ENCODE measurements around the gene SAMD15.
A peak's percentile ranks its signal among the peaks of the same experiment; 100 is the strongest.
"Not testable (repeated sequence)": the region's sequence is repeated elsewhere in the genome, so short reads cannot be mapped to it uniquely, and the experiment has no call there.

SAMD15 gene

GRCh38 chr14:77406718-77407117 is 29.5 kb downstream of the SAMD15 start:
- H3K4me3 Mint-ChIP-seq: no peak overlapping the region
- peaks cover 3% of the 10 kb centered on the region for H3K36me3 Mint-ChIP-seq
- H3K4me1 Mint-ChIP-seq: no peaks in the 10 kb centered on the region
- H3K27me3 Mint-ChIP-seq: no peaks in the 10 kb centered on the region
- DNase-seq (ENCODE audit: low spot score in 2 of 2): no peak
- no peak overlapping the region for H3K27ac Mint-ChIP-seq
- ATAC-seq (ENCODE audit: low read depth): no peak
- no peaks in the 10 kb centered on the region for H3K9me3 Mint-ChIP-seq

- Mint-ChIP-seq H3K36me3 (peaks cover 3% of the 10 kb centered on the region), H3K27me3 (no peaks in the 10 kb centered on the region), H3K27ac (no peak overlapping the region), H3K9me3 (no peaks in the 10 kb centered on the region), H3K4me3 (no peak overlapping the region), H3K4me1 (no peaks in the 10 kb centered on the region)
- ATAC-seq (ENCODE audit: low read depth) (no peak), DNase-seq (ENCODE audit: low spot score in 2 of 2) (no peak)
Observed at GRCh38 chr14:77407158-77407557, 30.0 kb downstream of the SAMD15 start.

GRCh38 chr14:77409131-77409533 is 32.0 kb downstream of the SAMD15 start:
- ATAC-seq (ENCODE audit: low read depth) (peak; percentile 39), DNase-seq (ENCODE audit: low spot score in 2 of 2) (no peak)
- Mint-ChIP-seq H3K4me1 (no peaks in the 10 kb centered on the region), H3K4me3 (no peak overlapping the region), H3K36me3 (peaks cover 1% of the 10 kb centered on the region), H3K9me3 (no peaks in the 10 kb centered on the region), H3K27ac (peak overlapping the region; percentile 62), H3K27me3 (no peaks in the 10 kb centered on the region)

- not testable (repeated sequence) for H3K4me3 Mint-ChIP-seq; H3K27ac Mint-ChIP-seq; DNase-seq (ENCODE audit: low spot score in 2 of 2); ATAC-seq (ENCODE audit: low read depth); H3K27me3 Mint-ChIP-seq; H3K36me3 Mint-ChIP-seq; H3K4me1 Mint-ChIP-seq
- H3K9me3 Mint-ChIP-seq: peaks cover 15% of the 10 kb centered on the region
Observed at GRCh38 chr14:77415403-77416030, 38.3 kb downstream of the SAMD15 start.

- peaks cover 15% of the 10 kb centered on the region for H3K9me3 Mint-ChIP-seq
- not testable (repeated sequence) for H3K4me3 Mint-ChIP-seq; H3K36me3 Mint-ChIP-seq; H3K27me3 Mint-ChIP-seq; H3K4me1 Mint-ChIP-seq; H3K27ac Mint-ChIP-seq; DNase-seq (ENCODE audit: low spot score in 2 of 2); ATAC-seq (ENCODE audit: low read depth)
Observed at GRCh38 chr14:77416098-77416497, 38.9 kb downstream of the SAMD15 start.

- H3K36me3 Mint-ChIP-seq: peaks cover 14% of the 10 kb centered on the region
- H3K27me3 Mint-ChIP-seq: no peaks in the 10 kb centered on the region
- DNase-seq (ENCODE audit: low spot score in 2 of 2) (no peak), ATAC-seq (ENCODE audit: low read depth) (no peak)
- H3K4me3 Mint-ChIP-seq: no peak overlapping the region
- H3K9me3 Mint-ChIP-seq: peaks cover 17% of the 10 kb centered on the region
- H3K27ac Mint-ChIP-seq: no peak overlapping the region
- no peaks in the 10 kb centered on the region for H3K4me1 Mint-ChIP-seq
Observed at GRCh38 chr14:77416836-77417235, 39.7 kb downstream of the SAMD15 start.

GRCh38 chr14:77421201-77421600 is 44.0 kb downstream of the SAMD15 start:
- Mint-ChIP-seq H3K9me3 (peaks cover 17% of the 10 kb centered on the region), H3K4me3 (no peak overlapping the region), H3K4me1 (no peaks in the 10 kb centered on the region), H3K27me3 (no peaks in the 10 kb centered on the region), H3K27ac (no peak overlapping the region), H3K36me3 (peaks cover 46% of the 10 kb centered on the region)
- DNase-seq (ENCODE audit: low spot score in 2 of 2) (no peak), ATAC-seq (ENCODE audit: low read depth) (no peak)

- Mint-ChIP-seq H3K27ac (no peak within 1 kb of the TSS), H3K4me3 (no peak within 1 kb of the TSS), H3K4me1 (no peaks in the 10 kb centered on the region), H3K36me3 (peaks cover 62% of the 10 kb centered on the region), H3K9me3 (peaks cover 8% of the 10 kb centered on the region), H3K27me3 (no peaks in the 10 kb centered on the region)
- DNase-seq (ENCODE audit: low spot score in 2 of 2) (no peak), ATAC-seq (ENCODE audit: low read depth) (no peak)
Observed at GRCh38 chr14:77423423-77423822, 46.2 kb downstream of the SAMD15 start, which contains the start of gene NOXRED1. NOXRED1 (minus strand) TSS chr14:77423523; CDS start chr14:77422889, 634 bp downstream.

GRCh38 chr14:77424862-77425261 is 47.7 kb downstream of the SAMD15 start:
- DNase-seq (ENCODE audit: low spot score in 2 of 2) (no peak), ATAC-seq (ENCODE audit: low read depth) (no peak)
- Mint-ChIP-seq H3K9me3 (peaks cover 5% of the 10 kb centered on the region), H3K4me1 (no peaks in the 10 kb centered on the region), H3K27ac (no peak overlapping the region), H3K36me3 (peaks cover 73% of the 10 kb centered on the region), H3K4me3 (no peak overlapping the region), H3K27me3 (no peaks in the 10 kb centered on the region)

- ATAC-seq (ENCODE audit: low read depth) (no peak), DNase-seq (ENCODE audit: low spot score in 2 of 2) (no peak)
- H3K36me3 Mint-ChIP-seq: peaks cover 76% of the 10 kb centered on the region
- no peaks in the 10 kb centered on the region for H3K27me3 Mint-ChIP-seq
- no peak overlapping the region for H3K4me3 Mint-ChIP-seq
- no peak overlapping the region for H3K27ac Mint-ChIP-seq
- peaks cover 2% of the 10 kb centered on the region for H3K9me3 Mint-ChIP-seq
- no peaks in the 10 kb centered on the region for H3K4me1 Mint-ChIP-seq
Observed at GRCh38 chr14:77426396-77426795, 49.2 kb downstream of the SAMD15 start.

GRCh38 chr14:77436042-77436441 is 58.9 kb downstream of the SAMD15 start:
- Mint-ChIP-seq H3K9me3 (no peaks in the 10 kb centered on the region), H3K36me3 (peaks cover 39% of the 10 kb centered on the region), H3K4me1 (no peaks in the 10 kb centered on the region), H3K27ac (no peak overlapping the region), H3K4me3 (no peak overlapping the region), H3K27me3 (no peaks in the 10 kb centered on the region)
- no peak for DNase-seq (ENCODE audit: low spot score in 2 of 2)
- no peak for ATAC-seq (ENCODE audit: low read depth)

- Mint-ChIP-seq H3K27ac (no peak overlapping the region), H3K27me3 (no peaks in the 10 kb centered on the region), H3K9me3 (no peaks in the 10 kb centered on the region), H3K4me1 (no peaks in the 10 kb centered on the region), H3K4me3 (no peak overlapping the region), H3K36me3 (peaks cover 47% of the 10 kb centered on the region)
- no peak for ATAC-seq (ENCODE audit: low read depth)
- no peak for DNase-seq (ENCODE audit: low spot score in 2 of 2)
Observed at GRCh38 chr14:77438596-77438995, 61.4 kb downstream of the SAMD15 start.

GRCh38 chr14:77439861-77440260 is 62.7 kb downstream of the SAMD15 start:
- ATAC-seq (ENCODE audit: low read depth): no peak
- Mint-ChIP-seq H3K36me3 (peaks cover 42% of the 10 kb centered on the region), H3K4me1 (no peaks in the 10 kb centered on the region), H3K9me3 (no peaks in the 10 kb centered on the region), H3K4me3 (no peak overlapping the region), H3K27ac (no peak overlapping the region), H3K27me3 (no peaks in the 10 kb centered on the region)
- DNase-seq (ENCODE audit: low spot score in 2 of 2): no peak

Measured in memory B cell (primary cell).